ENCODE results near the gene FANCC. TPM values are rescaled to one million over a fixed set of nuclear protein-coding genes. Genes with fewer than 3 reads are reported as not detected.

FANCC gene
- total RNA-seq, 1 experiment from 2014 or later: 19.4 TPM

- RAD21 ChIA-PET (ENCODE audit: low non-redundant PET in 1 of 2, low total read pairs in 2 of 2, uncharacterized antibody in 2 of 2, unreplicated experiment in 2 of 2): no interaction called here
- POLR2A ChIA-PET: no interaction called here
- CTCF ChIA-PET: no interaction called here
- Histone ChIP-seq H3K9me3 (ENCODE audit: control insufficient read depth in 1 of 2, insufficient read depth in 1 of 2, low read depth in 1 of 2, low read length in 2 of 2) (no peaks in the 10 kb centered on the region), H4K20me1 (ENCODE audit: insufficient read depth) (0 out of 2 replicates have a peak, but pooled peaks cover 3% of the 10 kb centered on the region), H3K4me3 (replicated peaks in 1 of 2; ENCODE audit: low read depth in 1 of 2, low read length in 2 of 2) (no peak overlapping the region), H3K27ac (ENCODE audit: low read depth, low read length) (no peak overlapping the region), H3K4me2 (ENCODE audit: low read length) (no peak overlapping the region), H3K9me2 (ENCODE audit: insufficient read depth) (no peaks in the 10 kb centered on the region), H2AFZ (ENCODE audit: low read depth, low read length, poor library complexity, severe bottlenecking) (no peak overlapping the region), H3K4me1 (ENCODE audit: control insufficient read depth in 1 of 2, insufficient read depth in 2 of 2, low read length in 2 of 2) (no peaks in the 10 kb centered on the region), H3K9ac (ENCODE audit: low read length) (no peak overlapping the region), H3K79me2 (ENCODE audit: insufficient read depth, low read length) (peaks cover 4% of the 10 kb centered on the region; the same call in 1 of the 2 replicates), H3K27me3 (ENCODE audit: insufficient read depth, low read length) (no peaks in the 10 kb centered on the region), H3K36me3 (ENCODE audit: control insufficient read depth in 1 of 2, insufficient read depth in 2 of 2, low read length in 2 of 2) (peaks cover 0 to 3% of the 10 kb centered on the region in 2 experiments; a peak in 1 of 4 replicates)
- no peak for TF ChIP-seq EZH2phosphoT487 (IDR thresholded peaks at IDR 0.05; ENCODE audit: borderline replicate concordance)
- no peak for TF ChIP-seq REST (IDR thresholded peaks at IDR 0.05; ENCODE audit: low read depth)
- TF ChIP-seq EZH2 (IDR thresholded peaks at IDR 0.05): no peak
- no peak for TF ChIP-seq EGR1 (IDR thresholded peaks at IDR 0.05; ENCODE audit: low read depth)
- TF ChIP-seq CBX3 (IDR thresholded peaks at IDR 0.05; ENCODE audit: low read depth): no peak
- no peak for TF ChIP-seq ZFX (IDR thresholded peaks at IDR 0.05)
- TF ChIP-seq CEBPB (IDR thresholded peaks at IDR 0.05; ENCODE audit: low read depth): no peak
- TF ChIP-seq SIN3A (IDR thresholded peaks at IDR 0.05; ENCODE audit: low read depth): no peak
- TF ChIP-seq POLR2A (IDR thresholded peaks at IDR 0.05; ENCODE audit: borderline replicate concordance, extremely low read depth, insufficient read depth, insufficient read length): no peak
- TF ChIP-seq ZNF274 (IDR thresholded peaks at IDR 0.05; ENCODE audit: low read depth, low read length): no peak
- no peak for TF ChIP-seq RAD21 (IDR thresholded peaks at IDR 0.05; ENCODE audit: low read depth)
- TF ChIP-seq TCF7L2 (IDR thresholded peaks at IDR 0.05; ENCODE audit: borderline replicate concordance, extremely low read depth, insufficient read depth, insufficient read length): no peak
- no peak for TF ChIP-seq ZBTB33 (IDR thresholded peaks at IDR 0.05; ENCODE audit: extremely low read depth, insufficient replicate concordance, low read length)
- no peak for TF ChIP-seq FOSL1 (IDR thresholded peaks at IDR 0.05; ENCODE audit: low read depth)
- no peak for TF ChIP-seq YY1 (IDR thresholded peaks at IDR 0.05; ENCODE audit: extremely low read depth, insufficient replicate concordance, low read depth, low read length)
- no peak for TF ChIP-seq ELF1 (IDR thresholded peaks at IDR 0.05; ENCODE audit: borderline replicate concordance, low read depth)
- no TSS peak for BruUV-seq (replicated peaks)
- ATAC-seq (no peak), DNase-seq (ENCODE audit: low read depth, low spot score) (no peak)
- intact Hi-C loops (cut with micrococcal nuclease): no loop called here
These were observed 67.5 kb downstream of the FANCC start for GRCh38 chr9:95249986-95250385.
